SU-DHL-6 (cell line): ENCODE measurements around the gene TBX5.

Experiments
- EZH2phosphoT487 ChIP-seq: fragments of 200-600 bp; sonication (generic), shearing (Covaris generic); conservative IDR thresholded peaks from 2 replicates; pipeline ENCODE4 v1.6.1; 2018; ENCODE audit warnings: mild to moderate bottlenecking, antibody characterized with exemption, low read length, moderate library complexity, mixed read lengths
- TF ChIP-seq, protein P1 (sequence below): fragments of 200-600 bp; sonication (generic); IDR thresholded peaks from one replicate; pipeline ENCODE4 v1.5.1; 2017; ENCODE audit warnings: antibody characterized with exemption, mild to moderate bottlenecking, low read length, moderate library complexity; ENCODE audit not compliant: insufficient read depth, poor library complexity, severe bottlenecking

DNA sequence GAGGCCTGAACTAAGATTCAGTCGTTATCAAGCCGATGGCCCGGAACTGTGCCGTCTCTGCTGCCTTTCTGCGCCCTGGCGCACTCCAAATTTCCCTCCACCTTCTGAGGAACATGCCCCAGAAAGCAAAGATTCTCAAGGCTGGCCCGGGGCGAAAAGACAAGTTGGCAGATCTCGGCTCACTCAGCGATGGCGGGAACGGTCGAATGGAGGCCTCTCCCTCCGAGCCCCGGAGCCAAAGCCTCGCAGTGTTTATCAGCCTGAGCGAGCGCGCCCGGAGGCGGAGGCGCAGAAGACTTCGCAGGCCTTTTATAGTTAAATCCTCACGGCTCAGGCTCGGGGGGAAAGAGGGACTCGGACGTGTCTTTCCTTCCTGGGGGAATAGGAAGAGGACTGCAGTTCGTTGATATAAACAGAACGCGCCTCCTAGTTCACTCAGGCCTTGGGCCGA is 5.6 kb downstream of the TBX5 start:
- TF ChIP-seq, protein P1, sequence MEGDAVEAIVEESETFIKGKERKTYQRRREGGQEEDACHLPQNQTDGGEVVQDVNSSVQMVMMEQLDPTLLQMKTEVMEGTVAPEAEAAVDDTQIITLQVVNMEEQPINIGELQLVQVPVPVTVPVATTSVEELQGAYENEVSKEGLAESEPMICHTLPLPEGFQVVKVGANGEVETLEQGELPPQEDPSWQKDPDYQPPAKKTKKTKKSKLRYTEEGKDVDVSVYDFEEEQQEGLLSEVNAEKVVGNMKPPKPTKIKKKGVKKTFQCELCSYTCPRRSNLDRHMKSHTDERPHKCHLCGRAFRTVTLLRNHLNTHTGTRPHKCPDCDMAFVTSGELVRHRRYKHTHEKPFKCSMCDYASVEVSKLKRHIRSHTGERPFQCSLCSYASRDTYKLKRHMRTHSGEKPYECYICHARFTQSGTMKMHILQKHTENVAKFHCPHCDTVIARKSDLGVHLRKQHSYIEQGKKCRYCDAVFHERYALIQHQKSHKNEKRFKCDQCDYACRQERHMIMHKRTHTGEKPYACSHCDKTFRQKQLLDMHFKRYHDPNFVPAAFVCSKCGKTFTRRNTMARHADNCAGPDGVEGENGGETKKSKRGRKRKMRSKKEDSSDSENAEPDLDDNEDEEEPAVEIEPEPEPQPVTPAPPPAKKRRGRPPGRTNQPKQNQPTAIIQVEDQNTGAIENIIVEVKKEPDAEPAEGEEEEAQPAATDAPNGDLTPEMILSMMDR = no peak
- TF ChIP-seq EZH2phosphoT487 = no peak
